Subcutaneous adipose tissue (tissue), 4 donors: Measurements from ENCODE around the gene KASH5. TPM values are rescaled to one million over a fixed set of nuclear protein-coding genes. Genes with fewer than 3 reads are reported as not detected.

Source experiments
- CTCF ChIP-seq: fragments of 450-650 bp; IDR thresholded peaks from one replicate; pipeline ENCODE4 v1.5.1; 2016; ENCODE audit warnings: low read depth, mild to moderate bottlenecking, control low read depth, antibody characterized with exemption, moderate library complexity
- total RNA-seq, 4 donors: library from RNA; depleted of rRNA; stranded (reverse); fragments of >200 nt; gene quantifications; one replicate each; pipeline ENCODE4 v1.1.0, GENCODE V29; 2016

KASH5 gene
- total RNA-seq, 4 donors from 2014 or later = not detected

- no peak for TF ChIP-seq CTCF
Observed at GRCh38 chr19:49363268-49364082, 24.6 kb upstream of the KASH5 start, which contains the start of gene DKKL1. DKKL1 (plus strand) TSS chr19:49363877; CDS start chr19:49363999, 122 bp downstream.

- TF ChIP-seq CTCF = no peak
Observed at GRCh38 chr19:49364083-49364737, 23.8 kb upstream of the KASH5 start.

GRCh38 chr19:49366110-49366509, 21.9 kb upstream of the KASH5 start:
- no peak for TF ChIP-seq CTCF

- TF ChIP-seq CTCF = no peak
Observed at GRCh38 chr19:49368711-49369358, 19.2 kb upstream of the KASH5 start.

- TF ChIP-seq CTCF = no peak
Observed at GRCh38 chr19:49371184-49371583, 16.9 kb upstream of the KASH5 start.

GRCh38 chr19:49374665-49375434, 13.2 kb upstream of the KASH5 start:
- no peak for TF ChIP-seq CTCF
